GM06990 (cell line): ENCODE data around the gene SLC6A19.

ENCODE experiments used
- DNase-seq: peaks from one replicate; pipeline ENCODE4 v3.0.0-alpha.2; 2011; ENCODE audit not compliant: insufficient read length; ENCODE audit errors: extremely low read depth
- H3K27me3 ChIP-seq: replicated peaks from 2 replicates; pipeline ENCODE4 v1.6.0; 2011; ENCODE audit warnings: low read length; ENCODE audit not compliant: control insufficient read depth, insufficient read depth
- H3K36me3 ChIP-seq: 2 replicates; pipeline ENCODE4 v1.5.1; 2011; ENCODE audit warnings: low read length; ENCODE audit not compliant: control insufficient read depth, insufficient read depth
- H3K4me3 ChIP-seq: replicated peaks from 2 replicates; pipeline ENCODE4 v1.5.1; 2011; ENCODE audit warnings: low read depth, mild to moderate bottlenecking, control low read depth, low read length
- CTCF ChIP-seq: IDR thresholded peaks from 2 replicates; pipeline ENCODE4 v1.5.1; 2011; ENCODE audit warnings: low read length, control low read depth, mild to moderate bottlenecking, inconsistent platforms; ENCODE audit not compliant: insufficient read depth, poor library complexity, severe bottlenecking

The SLC6A19 gene

GRCh38 chr5:1184163-1184470, 17.3 kb upstream of the SLC6A19 start:
- Histone ChIP-seq H3K4me3 (no peak overlapping the region), H3K27me3 (no peaks in the 10 kb centered on the region; the same call in 1 of the 2 replicates), H3K36me3 (no peaks in the 10 kb centered on the region)
- no peak for TF ChIP-seq CTCF
- no peak for DNase-seq

- Histone ChIP-seq H3K36me3 (no peaks in the 10 kb centered on the region), H3K4me3 (no peak overlapping the region), H3K27me3 (no peaks in the 10 kb centered on the region; the same call in 1 of the 2 replicates)
- no peak for TF ChIP-seq CTCF
- no peak for DNase-seq
Measured at GRCh38 chr5:1184481-1184880, 16.9 kb upstream of the SLC6A19 start.

- no peak for DNase-seq
- no peaks in the 10 kb centered on the region; the same call in 1 of the 2 replicates for H3K27me3 ChIP-seq
- H3K4me3 ChIP-seq, result no peak overlapping the region
- no peak for TF ChIP-seq CTCF
- H3K36me3 ChIP-seq, result no peaks in the 10 kb centered on the region
Measured at GRCh38 chr5:1185038-1185627, 16.3 kb upstream of the SLC6A19 start.

- no peak overlapping the region for H3K4me3 ChIP-seq
- no peaks in the 10 kb centered on the region; the same call in 1 of the 2 replicates for H3K27me3 ChIP-seq
- DNase-seq, result no peak
- no peaks in the 10 kb centered on the region for H3K36me3 ChIP-seq
- TF ChIP-seq CTCF, result no peak
Measured at GRCh38 chr5:1185629-1186350, 15.6 kb upstream of the SLC6A19 start.

- DNase-seq, result no peak
- H3K4me3 ChIP-seq, result no peak overlapping the region
- H3K36me3 ChIP-seq, result no peaks in the 10 kb centered on the region
- H3K27me3 ChIP-seq, result no peaks in the 10 kb centered on the region; the same call in 1 of the 2 replicates
- no peak for TF ChIP-seq CTCF
Measured at GRCh38 chr5:1186351-1187233, 14.8 kb upstream of the SLC6A19 start.
